GM12878 (cell line): ENCODE results near the gene SUPT3H. TPM values are rescaled to one million over a fixed set of nuclear protein-coding genes. Genes with fewer than 3 reads are reported as not detected.

Source experiments
- CBX5 ChIP-seq: sonication (generic); IDR thresholded peaks from 2 replicates; pipeline ENCODE4 v1.6.1; 2016; ENCODE audit warnings: low read depth, moderate library complexity, mild to moderate bottlenecking, inconsistent platforms
- CHD2 ChIP-seq: IDR thresholded peaks from 2 replicates; pipeline ENCODE4 v1.6.1; 2011; ENCODE audit warnings: low read depth, low read length, improper control_type of control experiment, borderline replicate concordance
- CREB1 ChIP-seq: IDR thresholded peaks from 2 replicates; pipeline ENCODE4 v1.6.1; 2012; ENCODE audit warnings: low read depth, mild to moderate bottlenecking, inconsistent platforms
- DPF2 ChIP-seq: fragments of 450-650 bp; IDR thresholded peaks from 2 replicates; pipeline ENCODE4 v1.6.1; 2017; ENCODE audit warnings: mild to moderate bottlenecking
- EP300 ChIP-seq, 2 experiments: fragments of 150-350 bp in 1 of 2; IDR thresholded peaks; 2 replicates each; pipeline ENCODE4 v1.6.1; 2011 to 2012; ENCODE audit warnings: low read depth in 2 of 2, low read length in 2 of 2, borderline replicate concordance in 1 of 2, improper control_type of control experiment in 1 of 2, inconsistent platforms in 1 of 2; ENCODE audit not compliant: control insufficient read depth in 1 of 2
- ESRRA ChIP-seq: IDR thresholded peaks from 2 replicates; pipeline ENCODE4 v1.6.1; 2012; ENCODE audit warnings: mild to moderate bottlenecking, low read length, improper control_type of control experiment
- HCFC1 ChIP-seq: fragments of 150-350 bp; IDR thresholded peaks from 2 replicates; pipeline ENCODE4 v1.6.1; 2014; ENCODE audit warnings: low read length
- HDAC6 ChIP-seq: fragments of 200-600 bp; sonication (generic); IDR thresholded peaks from one replicate; pipeline ENCODE4 v1.8.0; 2017; ENCODE audit warnings: antibody characterized with exemption; ENCODE audit not compliant: unreplicated experiment
- HDGF ChIP-seq: fragments of 450-650 bp; IDR thresholded peaks from 2 replicates; pipeline ENCODE4 v1.6.1; 2016; ENCODE audit warnings: antibody characterized with exemption
- KDM1A ChIP-seq: fragments of 200-600 bp; sonication (generic); IDR thresholded peaks from 2 replicates; pipeline ENCODE4 v1.6.1; 2016; ENCODE audit warnings: borderline replicate concordance
- MLLT1 ChIP-seq: fragments of 450-650 bp; IDR thresholded peaks from 2 replicates; pipeline ENCODE4 v1.6.1; 2016; ENCODE audit warnings: mild to moderate bottlenecking
- NFIC ChIP-seq: IDR thresholded peaks from 2 replicates; pipeline ENCODE4 v1.6.1; 2012; ENCODE audit warnings: low read depth, mild to moderate bottlenecking, inconsistent platforms, low read length, moderate library complexity
- NFXL1 ChIP-seq: fragments of 450-650 bp; IDR thresholded peaks from 2 replicates; pipeline ENCODE4 v1.6.1; 2017; ENCODE audit warnings: antibody characterized with exemption, mild to moderate bottlenecking, borderline replicate concordance
- PBX3 ChIP-seq: IDR thresholded peaks from 2 replicates; pipeline ENCODE4 v1.6.1; 2011; ENCODE audit warnings: mild to moderate bottlenecking, low read depth, low read length, moderate library complexity; ENCODE audit not compliant: insufficient replicate concordance
- RB1 ChIP-seq: fragments of 450-650 bp; formaldehyde crosslinking; IDR thresholded peaks from 2 replicates; pipeline ENCODE4 v1.6.1; 2017; ENCODE audit warnings: mild to moderate bottlenecking, borderline replicate concordance
- RBBP5 ChIP-seq: fragments of 200-600 bp; sonication (generic); conservative IDR thresholded peaks from 2 replicates; pipeline ENCODE4 v1.6.1; 2016
- SIN3A ChIP-seq: IDR thresholded peaks from 2 replicates; pipeline ENCODE4 v1.6.1; 2012; ENCODE audit warnings: low read depth, low read length, improper control_type of control experiment
- SPI1 ChIP-seq: IDR thresholded peaks from 2 replicates; pipeline ENCODE4 v1.6.1; 2011; ENCODE audit warnings: low read depth, mild to moderate bottlenecking, low read length, moderate library complexity, borderline replicate concordance; ENCODE audit not compliant: insufficient read depth
- SUPT20H ChIP-seq: IDR thresholded peaks from 2 replicates; pipeline ENCODE4 v1.6.1; 2011; ENCODE audit warnings: low read depth, mild to moderate bottlenecking, low read length, moderate library complexity, borderline replicate concordance; ENCODE audit not compliant: control insufficient read depth
- TCF7 ChIP-seq: IDR thresholded peaks from 2 replicates; pipeline ENCODE4 v1.6.1; 2014; ENCODE audit warnings: antibody characterized with exemption, borderline replicate concordance
- YBX1 ChIP-seq: fragments of 450-650 bp; IDR thresholded peaks from 2 replicates; pipeline ENCODE4 v1.6.1; 2016; ENCODE audit warnings: antibody characterized with exemption
- ZBTB40 ChIP-seq: fragments of 450-650 bp; IDR thresholded peaks from 2 replicates; pipeline ENCODE4 v1.6.1; 2016; ENCODE audit warnings: mild to moderate bottlenecking, moderate library complexity, borderline replicate concordance
- polyA plus RNA-seq, 11 experiments: library from polyadenylated mRNA; depleted of rRNA in 4 of 11; unstranded in 6 of 11; stranded (reverse) in 5 of 11; fragments of >200 nt; fragmentation: Nextera tagmentation in 4 of 11; fragmentation: Illumina TruSeq in 1 of 11; extraction: Ambion mirVana in 4 of 11; extraction: Trizol in 1 of 11; gene quantifications; 1 replicate in 1 of 11; 2 replicates in 10 of 11; pipeline versions ENCODE4 v1.2.1 to v1.2.3, GENCODE V29; 2011 to 2016; ENCODE audit warnings: inconsistent platforms in 2 of 11, missing spikeins in 2 of 11, low read depth in 1 of 11
- total RNA-seq, 4 experiments: library from RNA; depleted of rRNA in 3 of 4; stranded (reverse); fragments of >200 nt in 3 of 4; fragmentation: Illumina TruSeq in 1 of 4; extraction: Trizol in 1 of 4; gene quantifications; 2 replicates each; pipeline versions ENCODE4 v1.2.1 to v1.2.3, GENCODE V29; 2013 to 2021

SUPT3H gene
- total and polyA plus RNA-seq, 10 of the 15 experiments (the other 5 are each of a cell fraction or from before 2014, with no cell fraction given), result 0.51 to 3.7 (median 2.0) TPM

- TF ChIP-seq MLLT1 (0 out of 2 replicates have a peak, but pooled peaks have one; percentile 40), CREB1 (no peak), EP300 (IDR thresholded peaks at IDR 0.05; ENCODE audit: borderline replicate concordance in 1 of 2, control insufficient read depth in 1 of 2, low read depth in 2 of 2, low read length in 2 of 2) (0 out of 4 replicates have a peak, but pooled peaks of 1 of the 2 experiments have one; percentile 7), CBX5 (no peak), NFIC (no peak), YBX1 (no peak), HDAC6 (peak; percentile 7), SUPT20H (no peak), ZBTB40 (no peak), KDM1A (no peak), RB1 (no peak), RBBP5 (no peak), TCF7 (no peak), HCFC1 (peak; percentile 38; the same call in 1 of the 2 replicates), NFXL1 (no peak), CHD2 (peak; percentile 49; the same call in 1 of the 2 replicates), SPI1 (no peak), PBX3 (no peak), SIN3A (peak; percentile 50), HDGF (no peak), ESRRA (no peak), DPF2 (no peak)
Measured at GRCh38 chr6:45377554-45378333, at the start of gene SUPT3H (continued).
